ENCODE data around the gene IGFBP2. TPM values are rescaled to one million over a fixed set of nuclear protein-coding genes. Genes with fewer than 3 reads are reported as not detected.

Gene IGFBP2
- total and polyA plus RNA-seq, 9 of the 15 experiments (the other 6 are each of a cell fraction or from before 2014, with no cell fraction given), result 0.93 TPM; not detected in 8

DNA sequence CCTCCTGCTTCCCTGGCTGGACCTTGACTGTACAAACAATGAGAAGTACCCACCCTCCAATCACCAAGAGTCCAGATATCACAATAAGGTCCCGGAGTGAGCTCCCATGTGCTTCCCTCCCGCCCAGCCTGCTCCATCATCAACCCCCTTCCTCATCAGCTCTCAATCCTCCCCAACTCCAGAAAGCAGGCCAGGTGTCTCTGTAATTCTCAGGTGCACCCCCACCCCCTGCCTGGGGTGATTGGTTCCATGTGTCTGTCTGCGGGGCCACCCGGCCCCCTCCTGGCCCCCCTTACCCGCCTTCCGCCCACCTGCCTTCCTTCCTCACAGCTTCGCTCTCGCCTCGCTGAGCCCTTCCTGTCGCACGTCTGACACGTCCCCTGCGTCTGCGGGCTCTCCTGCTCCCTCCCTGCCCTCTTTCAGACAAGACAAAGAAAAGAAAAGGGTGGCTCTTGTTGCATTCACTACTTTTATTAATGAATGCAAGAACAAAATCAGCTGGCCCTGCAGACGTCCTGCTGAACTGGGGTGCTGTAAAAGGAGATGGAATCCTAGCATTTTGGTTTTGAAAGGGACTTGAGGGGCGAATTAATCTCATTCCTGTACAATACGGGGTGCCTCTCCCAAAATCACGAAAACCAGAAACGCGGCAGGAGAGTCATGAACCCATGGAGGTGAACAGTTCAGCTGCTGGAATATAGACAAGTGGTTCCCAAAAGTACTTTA lies 26.5 kb upstream of the IGFBP2 start:
- FAIRE-seq (no peak), DNase-seq (ENCODE audit: extremely low read depth in 1 of 4, low spot score in 3 of 4) (peak in 1 of 4 experiments; percentile 6), ATAC-seq (no peak)
- H3K9ac ChIP-seq (ENCODE audit: insufficient read depth in 1 of 2, low read depth in 2 of 2, low read length in 2 of 2), result no peak overlapping the region
- H3K27me3 ChIP-seq (ENCODE audit: control insufficient read depth in 2 of 2, insufficient read depth in 2 of 2, low read length in 2 of 2), result peaks cover 4 to 56% of the 10 kb centered on the region in 2 experiments; a peak in 3 of 5 replicates
- H3K79me2 ChIP-seq (ENCODE audit: control insufficient read depth, insufficient read depth, low read length), result no peaks in the 10 kb centered on the region
- no TSS peak for BruUV-seq (replicated peaks)
- no peaks in the 10 kb centered on the region for H3K9me3 ChIP-seq (replicated peaks; ENCODE audit: control insufficient read depth, insufficient read depth, low read depth, low read length)
- H3K4me2 ChIP-seq (ENCODE audit: insufficient read depth, low read length), result peak overlapping the region; percentile 52
- H3K27ac ChIP-seq (ENCODE audit: extremely low read depth, low read depth, low read length), result no peak overlapping the region
- H4K20me1 ChIP-seq (replicated peaks; ENCODE audit: control insufficient read depth, insufficient read depth, low read length), result no peaks in the 10 kb centered on the region
- H2AFZ ChIP-seq (ENCODE audit: low read depth, low read length), result peak overlapping the region; percentile 70; the same call in 1 of the 2 replicates
- in situ Hi-C loops (cut with MboI) (no loop called here), intact Hi-C loops (cut with micrococcal nuclease) (no loop called here)
- no peaks in the 10 kb centered on the region for H3K9me1 ChIP-seq (ENCODE audit: control insufficient read depth, insufficient read depth, low read length)
- peak overlapping the region; percentile 18; the same call in 1 of the 2 replicates for H3K4me3 ChIP-seq
- H3K36me3 ChIP-seq (ENCODE audit: control insufficient read depth, insufficient read depth, low read length), result no peaks in the 10 kb centered on the region
- H3K4me1 ChIP-seq (replicated peaks in 1 of 2; ENCODE audit: control insufficient read depth in 2 of 2, insufficient read depth in 2 of 2, low read length in 2 of 2), result peaks cover 0 to 3% of the 10 kb centered on the region in 2 experiments; a peak in 1 of 5 replicates
- WGBS (ENCODE audit: insufficient coverage, low coverage, missing lambda C conversion rate), result 0% methylated on average over 8 of the region's 20 CpGs
- ChIA-PET CTCF (ENCODE audit: low intra/inter-chr PET ratio) (interaction anchor here (0.6 kb wide), 1 partner anchor 568 kb away, joined by 3 read pairs; no protein-coding TSS in a partner anchor), POLR2A (interaction anchor here (0.8 kb wide), 1 partner anchor 9 kb away, joined by 3 read pairs; no protein-coding TSS in a partner anchor)
- TF ChIP-seq GABPA (tag; conservative IDR thresholded peaks at IDR 0.05; ENCODE audit: low read depth), result peak; percentile 28; the same call in 1 of the 2 replicates
- no peak for TF ChIP-seq DPF2 (IDR thresholded peaks at IDR 0.05)
- no peak for TF ChIP-seq ATF7 (IDR thresholded peaks at IDR 0.05)
- TF ChIP-seq CBX3 (IDR thresholded peaks at IDR 0.05; ENCODE audit: borderline replicate concordance in 1 of 2, low read length in 2 of 2), result no peak
- TF ChIP-seq U2AF1 (optimal IDR thresholded peaks at IDR 0.05; ENCODE audit: low read depth, low read length), result no peak
- TF ChIP-seq, protein P1, sequence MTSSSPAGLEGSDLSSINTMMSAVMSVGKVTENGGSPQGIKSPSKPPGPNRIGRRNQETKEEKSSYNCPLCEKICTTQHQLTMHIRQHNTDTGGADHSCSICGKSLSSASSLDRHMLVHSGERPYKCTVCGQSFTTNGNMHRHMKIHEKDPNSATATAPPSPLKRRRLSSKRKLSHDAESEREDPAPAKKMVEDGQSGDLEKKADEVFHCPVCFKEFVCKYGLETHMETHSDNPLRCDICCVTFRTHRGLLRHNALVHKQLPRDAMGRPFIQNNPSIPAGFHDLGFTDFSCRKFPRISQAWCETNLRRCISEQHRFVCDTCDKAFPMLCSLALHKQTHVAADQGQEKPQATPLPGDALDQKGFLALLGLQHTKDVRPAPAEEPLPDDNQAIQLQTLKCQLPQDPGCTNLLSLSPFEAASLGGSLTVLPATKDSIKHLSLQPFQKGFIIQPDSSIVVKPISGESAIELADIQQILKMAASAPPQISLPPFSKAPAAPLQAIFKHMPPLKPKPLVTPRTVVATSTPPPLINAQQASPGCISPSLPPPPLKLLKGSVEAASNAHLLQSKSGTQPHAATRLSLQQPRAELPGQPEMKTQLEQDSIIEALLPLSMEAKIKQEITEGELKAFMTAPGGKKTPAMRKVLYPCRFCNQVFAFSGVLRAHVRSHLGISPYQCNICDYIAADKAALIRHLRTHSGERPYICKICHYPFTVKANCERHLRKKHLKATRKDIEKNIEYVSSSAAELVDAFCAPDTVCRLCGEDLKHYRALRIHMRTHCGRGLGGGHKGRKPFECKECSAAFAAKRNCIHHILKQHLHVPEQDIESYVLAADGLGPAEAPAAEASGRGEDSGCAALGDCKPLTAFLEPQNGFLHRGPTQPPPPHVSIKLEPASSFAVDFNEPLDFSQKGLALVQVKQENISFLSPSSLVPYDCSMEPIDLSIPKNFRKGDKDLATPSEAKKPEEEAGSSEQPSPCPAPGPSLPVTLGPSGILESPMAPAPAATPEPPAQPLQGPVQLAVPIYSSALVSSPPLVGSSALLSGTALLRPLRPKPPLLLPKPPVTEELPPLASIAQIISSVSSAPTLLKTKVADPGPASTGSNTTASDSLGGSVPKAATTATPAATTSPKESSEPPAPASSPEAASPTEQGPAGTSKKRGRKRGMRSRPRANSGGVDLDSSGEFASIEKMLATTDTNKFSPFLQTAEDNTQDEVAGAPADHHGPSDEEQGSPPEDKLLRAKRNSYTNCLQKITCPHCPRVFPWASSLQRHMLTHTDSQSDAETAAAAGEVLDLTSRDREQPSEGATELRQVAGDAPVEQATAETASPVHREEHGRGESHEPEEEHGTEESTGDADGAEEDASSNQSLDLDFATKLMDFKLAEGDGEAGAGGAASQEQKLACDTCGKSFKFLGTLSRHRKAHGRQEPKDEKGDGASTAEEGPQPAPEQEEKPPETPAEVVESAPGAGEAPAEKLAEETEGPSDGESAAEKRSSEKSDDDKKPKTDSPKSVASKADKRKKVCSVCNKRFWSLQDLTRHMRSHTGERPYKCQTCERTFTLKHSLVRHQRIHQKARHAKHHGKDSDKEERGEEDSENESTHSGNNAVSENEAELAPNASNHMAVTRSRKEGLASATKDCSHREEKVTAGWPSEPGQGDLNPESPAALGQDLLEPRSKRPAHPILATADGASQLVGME (CRISPR knock-in tag; IDR thresholded peaks at IDR 0.05), result no peak
- TF ChIP-seq ETS2 (tag; IDR thresholded peaks at IDR 0.05; ENCODE audit: borderline replicate concordance, poor library complexity, severe bottlenecking), result no peak
- TF ChIP-seq, protein P2, sequence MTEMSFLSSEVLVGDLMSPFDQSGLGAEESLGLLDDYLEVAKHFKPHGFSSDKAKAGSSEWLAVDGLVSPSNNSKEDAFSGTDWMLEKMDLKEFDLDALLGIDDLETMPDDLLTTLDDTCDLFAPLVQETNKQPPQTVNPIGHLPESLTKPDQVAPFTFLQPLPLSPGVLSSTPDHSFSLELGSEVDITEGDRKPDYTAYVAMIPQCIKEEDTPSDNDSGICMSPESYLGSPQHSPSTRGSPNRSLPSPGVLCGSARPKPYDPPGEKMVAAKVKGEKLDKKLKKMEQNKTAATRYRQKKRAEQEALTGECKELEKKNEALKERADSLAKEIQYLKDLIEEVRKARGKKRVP (CRISPR knock-in tag; IDR thresholded peaks at IDR 0.05), result no peak
- TF ChIP-seq, protein P3, sequence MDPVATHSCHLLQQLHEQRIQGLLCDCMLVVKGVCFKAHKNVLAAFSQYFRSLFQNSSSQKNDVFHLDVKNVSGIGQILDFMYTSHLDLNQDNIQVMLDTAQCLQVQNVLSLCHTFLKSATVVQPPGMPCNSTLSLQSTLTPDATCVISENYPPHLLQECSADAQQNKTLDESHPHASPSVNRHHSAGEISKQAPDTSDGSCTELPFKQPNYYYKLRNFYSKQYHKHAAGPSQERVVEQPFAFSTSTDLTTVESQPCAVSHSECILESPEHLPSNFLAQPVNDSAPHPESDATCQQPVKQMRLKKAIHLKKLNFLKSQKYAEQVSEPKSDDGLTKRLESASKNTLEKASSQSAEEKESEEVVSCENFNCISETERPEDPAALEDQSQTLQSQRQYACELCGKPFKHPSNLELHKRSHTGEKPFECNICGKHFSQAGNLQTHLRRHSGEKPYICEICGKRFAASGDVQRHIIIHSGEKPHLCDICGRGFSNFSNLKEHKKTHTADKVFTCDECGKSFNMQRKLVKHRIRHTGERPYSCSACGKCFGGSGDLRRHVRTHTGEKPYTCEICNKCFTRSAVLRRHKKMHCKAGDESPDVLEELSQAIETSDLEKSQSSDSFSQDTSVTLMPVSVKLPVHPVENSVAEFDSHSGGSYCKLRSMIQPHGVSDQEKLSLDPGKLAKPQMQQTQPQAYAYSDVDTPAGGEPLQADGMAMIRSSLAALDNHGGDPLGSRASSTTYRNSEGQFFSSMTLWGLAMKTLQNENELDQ (CRISPR knock-in tag; IDR thresholded peaks at IDR 0.05; ENCODE audit: borderline replicate concordance), result no peak
